PC-9 (cell line): ENCODE results near the gene KANK2. TPM values are rescaled to one million over a fixed set of nuclear protein-coding genes. Genes with fewer than 3 reads are reported as not detected.

ENCODE experiments used
- BruUV-seq: library from RNA; stranded (reverse); fragments of 400-500 nt; replicated peaks from 2 replicates; lab custom pipeline; 2021; lab: Mats Ljungman, UMichigan
- CTCF ChIA-PET: fragments of 300-600 bp; sonication (Branson Sonifier 250); formaldehyde crosslinking; loops from one replicate; lab custom pipeline; 2022; ENCODE audit warnings: antibody characterized with exemption; lab: Charles Lee
- POLR2A ChIA-PET: fragments of 300-600 bp; sonication (Branson Sonifier 250); formaldehyde crosslinking; loops from one replicate; lab custom pipeline; 2022; ENCODE audit warnings: antibody characterized with exemption; ENCODE audit not compliant: unreplicated experiment; lab: Charles Lee
- DNase-seq, 2 experiments: peaks; one replicate each; pipeline versions ENCODE4 v3.0.0 to v3.0.0-alpha.2; 2015 to 2022; ENCODE audit warnings: mixed read lengths in 1 of 2
- H2AFZ ChIP-seq: fragments of 200-600 bp; sonication (generic); 2 replicates; pipeline ENCODE4 v1.8.1; 2017; ENCODE audit warnings: antibody characterized with exemption
- H3F3A ChIP-seq: fragments of 200-600 bp; sonication (generic); 2 replicates; pipeline ENCODE4 v1.8.1; 2017; ENCODE audit warnings: antibody characterized with exemption, mild to moderate bottlenecking, low read depth; ENCODE audit not compliant: insufficient read depth
- H3K27ac ChIP-seq: fragments of 200-600 bp; sonication (generic); 2 replicates; pipeline ENCODE4 v1.6.1; 2016; ENCODE audit warnings: mixed run types
- H3K27me3 ChIP-seq: fragments of 200-600 bp; sonication (generic); 2 replicates; pipeline ENCODE4 v1.6.1; 2016; ENCODE audit warnings: low read depth, mixed run types; ENCODE audit not compliant: insufficient read depth
- H3K36me3 ChIP-seq: fragments of 200-600 bp; sonication (generic); 2 replicates; pipeline ENCODE4 v1.6.1; 2016; ENCODE audit warnings: low read depth, mixed run types
- H3K4me1 ChIP-seq: fragments of 200-600 bp; sonication (generic); replicated peaks from 2 replicates; pipeline ENCODE4 v1.6.1; 2016; ENCODE audit warnings: mixed run types; ENCODE audit not compliant: insufficient read depth
- H3K4me2 ChIP-seq: fragments of 200-600 bp; sonication (generic); 2 replicates; pipeline ENCODE4 v1.6.1; 2017; ENCODE audit warnings: mixed run types
- H3K4me3 ChIP-seq: fragments of 200-600 bp; sonication (generic); 2 replicates; pipeline ENCODE4 v1.6.1; 2016; ENCODE audit warnings: mixed run types
- H3K79me2 ChIP-seq: fragments of 200-600 bp; sonication (generic); 2 replicates; pipeline ENCODE4 v1.6.1; 2017; ENCODE audit warnings: low read depth, mixed run types
- H3K9me2 ChIP-seq: fragments of 200-600 bp; sonication (generic); 2 replicates; pipeline ENCODE4 v1.8.1; 2017; ENCODE audit warnings: mild to moderate bottlenecking; ENCODE audit not compliant: insufficient read depth
- H3K9me3 ChIP-seq: fragments of 200-600 bp; sonication (generic); 2 replicates; pipeline ENCODE4 v1.8.1; 2016; ENCODE audit warnings: low read depth; ENCODE audit not compliant: insufficient read depth
- H4K20me1 ChIP-seq: fragments of 200-600 bp; sonication (generic); 2 replicates; pipeline ENCODE4 v1.8.1; 2017; ENCODE audit not compliant: insufficient read depth
- CTCF ChIP-seq: fragments of 200-600 bp; sonication (generic); conservative IDR thresholded peaks from 2 replicates; pipeline ENCODE4 v1.6.1; 2017; ENCODE audit warnings: mixed run types, antibody characterized with exemption, mild to moderate bottlenecking, moderate library complexity
- EZH2 ChIP-seq: fragments of 200-600 bp; sonication (generic); IDR thresholded peaks from 2 replicates; pipeline ENCODE4 v1.8.0; 2017; ENCODE audit warnings: antibody characterized with exemption, low read depth
- intact Hi-C: fragments of 100-400 bp; cut with micrococcal nuclease; formaldehyde crosslinking; loops from one replicate; pipeline ENCODE4 v1.10.0; 2022; ENCODE audit not compliant: unreplicated experiment
- total RNA-seq: library from RNA; stranded (reverse); gene quantifications from 2 replicates; pipeline ENCODE4 v1.2.3, GENCODE V29; 2021

The KANK2 gene
- total RNA-seq, 1 experiment from 2014 or later, result 32.9 TPM

- Histone ChIP-seq H3K36me3 (peaks cover 5% of the 10 kb centered on the region; the same call in 1 of the 2 replicates), H3K79me2 (no peaks in the 10 kb centered on the region), H3K4me3 (peak overlapping the region; percentile 12; the same call in 1 of the 2 replicates), H2AFZ (no peak overlapping the region), H4K20me1 (peaks cover 3% of the 10 kb centered on the region; the same call in 1 of the 2 replicates), H3K27ac (peak overlapping the region; percentile 56), H3K4me2 (peak overlapping the region; percentile 69), H3K9me2 (no peaks in the 10 kb centered on the region), H3K9me3 (no peaks in the 10 kb centered on the region), H3K4me1 (peaks cover 55% of the 10 kb centered on the region), H3F3A (peaks cover 85% of the 10 kb centered on the region), H3K27me3 (no peaks in the 10 kb centered on the region)
- intact Hi-C loops, result loop anchor here (1.0 to 10.0 kb wide), 5 partner anchors 45 to 450 kb away; partner anchors contain the start of gene CARM1
- CTCF ChIA-PET, result interaction anchor here (0.6 to 1.2 kb wide), 5 partner anchors 15 to 734 kb away, joined by 3 to 17 read pairs (median 3); no protein-coding TSS in a partner anchor
- TF ChIP-seq EZH2 (no peak), CTCF (peak; percentile 80)
- peak; percentile 76 to 89 for DNase-seq
- POLR2A ChIA-PET, result no interaction called here
- no TSS peak for BruUV-seq
Measured at GRCh38 chr19:11137542-11138384, 59.6 kb downstream of the KANK2 start.

- no peak for TF ChIP-seq CTCF
- no peak for TF ChIP-seq EZH2
- Histone ChIP-seq H3K27me3 (no peaks in the 10 kb centered on the region), H3K4me2 (no peak overlapping the region), H3K79me2 (no peaks in the 10 kb centered on the region), H3K9me2 (no peaks in the 10 kb centered on the region), H4K20me1 (peaks cover 12% of the 10 kb centered on the region), H3K4me3 (no peak overlapping the region), H3F3A (peaks cover 88% of the 10 kb centered on the region), H3K9me3 (no peaks in the 10 kb centered on the region), H3K27ac (peak overlapping the region; percentile 56; the same call in 1 of the 2 replicates), H3K36me3 (peaks cover 13% of the 10 kb centered on the region), H2AFZ (no peak overlapping the region), H3K4me1 (peaks cover 44% of the 10 kb centered on the region)
- intact Hi-C loops, result loop anchor here (1.0 to 10.0 kb wide), 5 partner anchors 44 to 451 kb away; partner anchors contain the start of gene CARM1
- POLR2A ChIA-PET, result no interaction called here
- CTCF ChIA-PET, result interaction anchor here (0.7 to 1.2 kb wide), 2 partner anchors 16 to 67 kb away, joined by 3 to 17 read pairs; no protein-coding TSS in a partner anchor
- no TSS peak for BruUV-seq
- DNase-seq, result peak in 1 of 2 experiments; percentile 31
Measured at GRCh38 chr19:11136400-11137101, 60.8 kb downstream of the KANK2 start.

GRCh38 chr19:11131471-11131870 lies 65.9 kb downstream of the KANK2 start:
- H3F3A ChIP-seq, result peaks cover 100% of the 10 kb centered on the region
- no peaks in the 10 kb centered on the region for H3K9me3 ChIP-seq
- H3K36me3 ChIP-seq, result peaks cover 50% of the 10 kb centered on the region
- no peak overlapping the region for H3K4me2 ChIP-seq
- ChIA-PET CTCF (no interaction called here), POLR2A (no interaction called here)
- H3K4me1 ChIP-seq, result no peaks in the 10 kb centered on the region
- peaks cover 13% of the 10 kb centered on the region; the same call in 1 of the 2 replicates for H3K79me2 ChIP-seq
- TF ChIP-seq EZH2 (no peak), CTCF (no peak)
- intact Hi-C loops, result loop anchor here (10.0 kb wide), 1 partner anchor 197 kb away; no protein-coding TSS in a partner anchor
- no TSS peak for BruUV-seq
- H3K27me3 ChIP-seq, result no peaks in the 10 kb centered on the region
- H4K20me1 ChIP-seq, result peaks cover 62% of the 10 kb centered on the region
- DNase-seq, result peak in 1 of 2 experiments; percentile 34
- no peak overlapping the region for H3K27ac ChIP-seq
- no peak overlapping the region for H3K4me3 ChIP-seq
- H3K9me2 ChIP-seq, result no peaks in the 10 kb centered on the region
- no peak overlapping the region for H2AFZ ChIP-seq
